ENCODE measurements around the gene CTTNBP2. TPM values are rescaled to one million over a fixed set of nuclear protein-coding genes. Genes with fewer than 3 reads are reported as not detected.

The CTTNBP2 gene
- total RNA-seq, 1 donor from 2014 or later: 3.0 TPM

DNA sequence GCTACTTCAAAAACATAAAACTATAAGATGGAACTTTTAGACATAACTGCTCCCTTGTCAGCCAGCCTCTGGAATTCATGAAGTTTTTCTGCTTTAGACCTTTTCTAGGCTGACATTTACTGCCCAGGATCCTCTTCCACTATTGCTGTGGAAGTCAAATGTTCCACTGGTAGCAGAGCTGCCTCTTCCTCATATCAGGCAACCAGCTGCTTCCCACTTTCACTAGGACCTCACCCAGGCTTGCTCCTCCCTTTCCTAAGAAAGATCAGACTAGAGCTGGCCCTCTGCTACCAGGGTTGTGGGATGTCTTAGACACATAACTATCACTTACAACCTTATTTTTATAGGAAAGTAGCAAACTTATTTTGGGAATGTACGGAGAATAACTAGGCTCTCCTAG lies 121.5 kb downstream of the CTTNBP2 start:
- intact Hi-C loops (cut with DNase I): loop anchor here (5.0 kb wide), 2 partner anchors 121 to 446 kb away; partner anchors contain the start of gene CTTNBP2
- TF ChIP-seq CTCF (IDR thresholded peaks at IDR 0.05): no peak
- no peak for DNase-seq (ENCODE audit: low spot score in 2 of 2)
- Histone ChIP-seq H3K4me1 (no peaks in the 10 kb centered on the region), H3K27me3 (no peaks in the 10 kb centered on the region), H3K36me3 (peaks cover 0 to 3% of the 10 kb centered on the region in 2 donors), H3K27ac (no peak overlapping the region), H3K4me3 (no peak overlapping the region), H3K9me3 (no peaks in the 10 kb centered on the region)

GRCh38 chr7:117750612-117751563 lies 122.4 kb downstream of the CTTNBP2 start:
- Histone ChIP-seq H3K27me3 (no peaks in the 10 kb centered on the region), H3K36me3 (no peaks in the 10 kb centered on the region), H3K4me1 (no peaks in the 10 kb centered on the region), H3K4me3 (no peak overlapping the region), H3K9me3 (no peaks in the 10 kb centered on the region), H3K27ac (no peak overlapping the region)
- no peak for DNase-seq (ENCODE audit: low spot score in 2 of 2)
- peak; percentile 21 to 53 (median 31) for TF ChIP-seq CTCF (IDR thresholded peaks at IDR 0.05)
- intact Hi-C loops (cut with DNase I): loop anchor here (5.0 kb wide), 2 partner anchors 121 to 446 kb away; partner anchors contain the start of gene CTTNBP2

DNA sequence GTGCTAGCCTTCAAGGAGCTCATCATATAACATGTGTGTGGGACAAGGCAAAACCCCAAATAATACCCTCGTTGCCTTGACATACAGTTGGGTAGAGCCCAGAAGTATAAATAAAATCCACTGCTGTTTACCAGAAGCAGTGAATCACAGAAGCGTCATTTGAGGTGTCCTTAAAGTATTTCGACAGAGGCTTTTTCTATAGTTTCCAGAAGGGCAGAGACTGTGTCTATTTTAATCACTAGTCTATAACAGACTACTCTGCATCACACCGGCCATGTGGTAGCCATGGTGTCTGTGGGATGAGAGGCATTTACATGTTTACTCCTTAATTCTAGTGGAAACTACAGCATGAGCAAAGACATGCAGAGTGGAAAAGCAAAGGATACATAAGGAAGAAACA lies 131.3 kb downstream of the CTTNBP2 start:
- Histone ChIP-seq H3K27me3 (no peaks in the 10 kb centered on the region), H3K4me3 (no peak overlapping the region), H3K4me1 (no peaks in the 10 kb centered on the region), H3K36me3 (peaks cover 0 to 11% of the 10 kb centered on the region in 2 donors), H3K27ac (no peak overlapping the region), H3K9me3 (no peaks in the 10 kb centered on the region)
- no peak for DNase-seq (ENCODE audit: low spot score in 2 of 2)
- TF ChIP-seq CTCF (IDR thresholded peaks at IDR 0.05): no peak
- intact Hi-C loops (cut with DNase I): no loop called here

- TF ChIP-seq CTCF (IDR thresholded peaks at IDR 0.05): no peak
- H3K36me3 ChIP-seq: peaks cover 0 to 19% of the 10 kb centered on the region in 2 donors
- intact Hi-C loops (cut with DNase I): no loop called here
- no peaks in the 10 kb centered on the region for H3K4me1 ChIP-seq
- DNase-seq (ENCODE audit: low spot score in 2 of 2): no peak
- H3K27me3 ChIP-seq: no peaks in the 10 kb centered on the region
- no peak overlapping the region for H3K4me3 ChIP-seq
- no peak overlapping the region for H3K27ac ChIP-seq
- no peaks in the 10 kb centered on the region for H3K9me3 ChIP-seq
These were observed 134.2 kb downstream of the CTTNBP2 start for GRCh38 chr7:117739085-117739484.

GRCh38 chr7:117737926-117738325 lies 135.3 kb downstream of the CTTNBP2 start:
- H3K4me1 ChIP-seq: no peaks in the 10 kb centered on the region
- no peaks in the 10 kb centered on the region for H3K9me3 ChIP-seq
- intact Hi-C loops (cut with DNase I): no loop called here
- no peaks in the 10 kb centered on the region for H3K27me3 ChIP-seq
- TF ChIP-seq CTCF (IDR thresholded peaks at IDR 0.05): no peak
- no peak overlapping the region for H3K4me3 ChIP-seq
- no peak for DNase-seq (ENCODE audit: low spot score in 2 of 2)
- peaks cover 0 to 22% of the 10 kb centered on the region in 2 donors for H3K36me3 ChIP-seq
- H3K27ac ChIP-seq: no peak overlapping the region
